ENCODE results near the gene PDE8B. TPM values are rescaled to one million over a fixed set of nuclear protein-coding genes. Genes with fewer than 3 reads are reported as not detected.

PDE8B gene
- polyA plus RNA-seq, 1 experiment = 0.02 TPM

DNA sequence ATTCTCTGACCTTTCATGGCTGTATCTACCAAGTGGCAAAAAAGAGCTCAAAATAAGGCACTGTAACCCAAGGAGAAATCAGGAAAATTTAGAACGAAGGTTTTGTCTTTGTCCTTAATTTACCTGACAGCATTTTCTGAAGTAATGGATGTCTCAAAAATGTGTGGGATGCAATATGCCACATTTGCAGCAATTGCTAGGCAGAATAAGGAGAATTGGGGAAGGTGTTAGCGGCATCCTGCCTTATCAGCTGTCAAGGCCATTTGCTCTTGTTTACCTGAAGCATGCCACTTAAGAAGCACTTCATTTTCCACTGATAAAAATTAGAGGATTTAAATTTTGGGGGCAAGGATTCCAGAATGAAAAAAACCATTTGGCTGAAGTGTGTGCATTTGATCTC is 39.0 kb downstream of the PDE8B start:
- no peak overlapping the region for H3K4me3 ChIP-seq (ENCODE audit: low read depth, low read length)
- H3K27me3 ChIP-seq (ENCODE audit: control insufficient read depth, insufficient read depth, low read length) = peaks cover 10% of the 10 kb centered on the region
- DNase-seq (ENCODE audit: low read depth, low spot score) = no peak
- H3K9me3 ChIP-seq (ENCODE audit: control insufficient read depth, insufficient read depth, low read length) = no peaks in the 10 kb centered on the region
- CTCF ChIA-PET = no interaction called here
- TF ChIP-seq CTCF (IDR thresholded peaks at IDR 0.05; ENCODE audit: low read depth, low read length) = no peak
- no peak overlapping the region for H3K27ac ChIP-seq (ENCODE audit: low read depth, low read length)
- POLR2A ChIA-PET = no interaction called here

DNA sequence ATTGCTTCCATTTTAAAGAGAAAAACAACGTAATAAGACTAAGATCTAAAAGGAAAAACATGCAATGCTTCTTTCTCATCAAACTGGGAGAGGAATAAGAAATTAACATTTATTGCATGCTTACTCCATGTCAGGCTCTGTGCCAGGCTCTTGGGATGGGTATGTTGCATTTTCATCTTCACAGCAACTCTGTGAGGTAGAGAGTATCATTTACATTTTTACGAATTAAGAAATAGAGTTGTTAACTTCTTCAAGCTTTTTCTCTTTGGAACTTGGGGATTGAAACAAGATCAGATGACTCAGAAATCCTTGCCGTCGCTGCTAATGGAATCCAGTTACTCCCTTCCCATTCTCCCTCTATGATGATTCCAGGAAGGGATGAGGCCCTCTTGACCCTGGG is 39.5 kb downstream of the PDE8B start:
- Histone ChIP-seq H3K27me3 (ENCODE audit: control insufficient read depth, insufficient read depth, low read length) (peaks cover 10% of the 10 kb centered on the region), H3K9me3 (ENCODE audit: control insufficient read depth, insufficient read depth, low read length) (no peaks in the 10 kb centered on the region), H3K27ac (ENCODE audit: low read depth, low read length) (no peak overlapping the region), H3K4me3 (ENCODE audit: low read depth, low read length) (no peak overlapping the region)
- POLR2A ChIA-PET = no interaction called here
- TF ChIP-seq CTCF (IDR thresholded peaks at IDR 0.05; ENCODE audit: low read depth, low read length) = no peak
- no peak for DNase-seq (ENCODE audit: low read depth, low spot score)
- CTCF ChIA-PET = no interaction called here

DNA sequence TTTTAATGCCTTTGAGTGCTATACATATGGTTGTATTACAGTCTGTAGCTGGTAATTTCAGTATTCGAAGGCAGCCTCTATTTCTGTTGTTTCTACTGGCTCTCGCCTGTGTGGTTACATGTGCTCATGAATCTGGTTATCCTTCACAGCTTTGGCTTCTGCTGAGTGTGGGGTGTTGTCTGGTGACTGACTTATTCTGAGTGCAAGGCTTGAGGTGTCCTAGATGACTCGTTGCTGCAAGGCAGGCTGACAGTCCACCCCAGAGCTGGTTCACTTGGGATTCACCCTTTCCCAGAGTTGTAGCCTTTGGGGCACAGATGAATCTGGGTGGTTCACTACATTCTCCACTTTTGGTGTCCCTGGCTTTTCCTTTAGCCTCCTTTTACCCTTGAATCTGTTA is 41.4 kb downstream of the PDE8B start:
- H3K27me3 ChIP-seq (ENCODE audit: control insufficient read depth, insufficient read depth, low read length) = peaks cover 15% of the 10 kb centered on the region
- no peak overlapping the region for H3K4me3 ChIP-seq (ENCODE audit: low read depth, low read length)
- H3K27ac ChIP-seq (ENCODE audit: low read depth, low read length) = no peak overlapping the region
- H3K9me3 ChIP-seq (ENCODE audit: control insufficient read depth, insufficient read depth, low read length) = no peaks in the 10 kb centered on the region
- no peak for TF ChIP-seq CTCF (IDR thresholded peaks at IDR 0.05; ENCODE audit: low read depth, low read length)
- POLR2A ChIA-PET = no interaction called here
- DNase-seq (ENCODE audit: low read depth, low spot score) = no peak
- CTCF ChIA-PET = interaction anchor here (1.5 kb wide), 1 partner anchor 108 kb away, joined by 6 read pairs; no protein-coding TSS in a partner anchor

- Histone ChIP-seq H3K9me3 (ENCODE audit: control insufficient read depth, insufficient read depth, low read length) (no peaks in the 10 kb centered on the region), H3K27ac (ENCODE audit: low read depth, low read length) (no peak overlapping the region), H3K4me3 (ENCODE audit: low read depth, low read length) (no peak overlapping the region), H3K27me3 (ENCODE audit: control insufficient read depth, insufficient read depth, low read length) (peaks cover 9% of the 10 kb centered on the region)
- no peak for DNase-seq (ENCODE audit: low read depth, low spot score)
- ChIA-PET CTCF (no interaction called here), POLR2A (no interaction called here)
- no peak for TF ChIP-seq CTCF (IDR thresholded peaks at IDR 0.05; ENCODE audit: low read depth, low read length)
Measured at GRCh38 chr5:77255617-77256016, 45.1 kb downstream of the PDE8B start.

- no peak for DNase-seq (ENCODE audit: low read depth, low spot score)
- ChIA-PET POLR2A (no interaction called here), CTCF (no interaction called here)
- Histone ChIP-seq H3K9me3 (ENCODE audit: control insufficient read depth, insufficient read depth, low read length) (no peaks in the 10 kb centered on the region), H3K27me3 (ENCODE audit: control insufficient read depth, insufficient read depth, low read length) (peaks cover 9% of the 10 kb centered on the region), H3K27ac (ENCODE audit: low read depth, low read length) (no peak overlapping the region), H3K4me3 (ENCODE audit: low read depth, low read length) (no peak overlapping the region)
- TF ChIP-seq CTCF (IDR thresholded peaks at IDR 0.05; ENCODE audit: low read depth, low read length) = no peak
Measured at GRCh38 chr5:77256406-77256805, 45.9 kb downstream of the PDE8B start.
